K562 (cell line): Measurements from ENCODE around the gene SNRNP70. TPM values are rescaled to one million over a fixed set of nuclear protein-coding genes. Genes with fewer than 3 reads are reported as not detected.

ENCODE experiments used
- AFF4 ChIP-seq: sonication (generic); formaldehyde crosslinking; IDR thresholded peaks from 2 replicates; pipeline ENCODE4 v1.8.0; 2023; ENCODE audit warnings: mild to moderate bottlenecking, missing genetic modification reagents
- CREB1 ChIP-seq, 2 experiments: sonication (generic) in 1 of 2; formaldehyde crosslinking in 1 of 2; IDR thresholded peaks; 2 replicates each; pipeline versions ENCODE4 v1.6.1 to v1.8.0; 2012 to 2022; ENCODE audit warnings: inconsistent platforms in 1 of 2, mild to moderate bottlenecking in 1 of 2, missing genetic modification reagents in 1 of 2, moderate library complexity in 1 of 2
- ELF2 ChIP-seq: fragments of 250-450 bp; sonication (Bioruptor Pico); IDR thresholded peaks from 2 replicates; pipeline ENCODE4 v1.5.0; 2021; ENCODE audit warnings: mild to moderate bottlenecking
- HCFC1 ChIP-seq: IDR thresholded peaks from 2 replicates; pipeline ENCODE4 v1.6.1; 2012; ENCODE audit warnings: low read depth, low read length, improper control_type of control experiment
- HES1 ChIP-seq: fragments of 450-650 bp; IDR thresholded peaks from 2 replicates; pipeline ENCODE4 v1.6.1; 2016; ENCODE audit warnings: low read depth, mild to moderate bottlenecking, moderate library complexity
- HEY1 ChIP-seq: fragments of 250-450 bp; sonication (Bioruptor Pico); IDR thresholded peaks from 2 replicates; pipeline ENCODE4 v1.5.0; 2020; ENCODE audit warnings: mild to moderate bottlenecking, moderate library complexity, borderline replicate concordance
- KDM1A ChIP-seq, 2 experiments: fragments of 450-650 bp; IDR thresholded peaks; 2 replicates each; pipeline ENCODE4 v1.6.1; 2016; ENCODE audit warnings: mild to moderate bottlenecking in 2 of 2
- NFE2L1 ChIP-seq: fragments of 450-650 bp; IDR thresholded peaks from 2 replicates; pipeline ENCODE4 v1.6.1; 2016; ENCODE audit warnings: missing genetic modification characterization, low read depth, mild to moderate bottlenecking, missing compliant biosample characterization, moderate library complexity, borderline replicate concordance
- SOX6 ChIP-seq: fragments of 450-650 bp; IDR thresholded peaks from 2 replicates; pipeline ENCODE4 v1.6.1; 2014; ENCODE audit warnings: mild to moderate bottlenecking
- THRA ChIP-seq: fragments of 450-650 bp; IDR thresholded peaks from 2 replicates; pipeline ENCODE4 v1.6.1; 2017; ENCODE audit warnings: mild to moderate bottlenecking, moderate library complexity
- ZNF407 ChIP-seq: fragments of 450-650 bp; IDR thresholded peaks from 2 replicates; pipeline ENCODE4 v1.6.1; 2016; ENCODE audit warnings: low read depth
- ZNF408 ChIP-seq: fragments of 250-450 bp; sonication (Bioruptor Pico); IDR thresholded peaks from 2 replicates; pipeline ENCODE4 v1.4.0; 2020; ENCODE audit warnings: low read depth, mild to moderate bottlenecking, moderate library complexity
- polyA plus RNA-seq, 8 experiments: library from polyadenylated mRNA; depleted of rRNA in 4 of 8; stranded (reverse) in 5 of 8; unstranded in 3 of 8; fragments of >200 nt; fragmentation: Nextera tagmentation in 2 of 8; fragmentation: Illumina TruSeq in 1 of 8; extraction: Ambion mirVana in 2 of 8; extraction: Trizol in 1 of 8; gene quantifications; 2 replicates each; pipeline versions ENCODE4 v1.2.1 to v1.2.3, GENCODE V29; 2011 to 2014; ENCODE audit warnings: inconsistent platforms in 1 of 8, missing spikeins in 1 of 8
- total RNA-seq, 7 experiments: library from RNA; depleted of rRNA in 6 of 7; stranded (reverse); fragments of >200 nt in 6 of 7; fragmentation: Illumina TruSeq in 2 of 7; extraction: Trizol in 2 of 7; gene quantifications; 2 replicates each; pipeline versions ENCODE4 v1.2.1 to v1.2.3, GENCODE V29; 2011 to 2021; ENCODE audit warnings: low replicate concordance in 1 of 7

SNRNP70 gene
- total and polyA plus RNA-seq, 9 of the 15 experiments (the other 6 are each of a cell fraction or from before 2014, with no cell fraction given) = 2.8 to 496 (median 136) TPM

GRCh38 chr19:49106648-49107135 is 21.4 kb downstream of the SNRNP70 start (continued):
- TF ChIP-seq HES1 (no peak), ELF2 (CRISPR knock-in tag) (no peak), HEY1 (no peak), AFF4 (CRISPR knock-in tag) (no peak), HCFC1 (0 out of 2 replicates have a peak, but pooled peaks have one; percentile 10), SOX6 (no peak), NFE2L1 (tag) (peak; percentile 73; the same call in 1 of the 2 replicates), ZNF408 (CRISPR knock-in tag) (no peak), THRA (no peak), ZNF407 (no peak), CREB1 (IDR thresholded peaks at IDR 0.05) (no peak), CREB1 (CRISPR knock-in tag; IDR thresholded peaks at IDR 0.05) (no peak), KDM1A (IDR thresholded peaks at IDR 0.05) (peak in 1 of 2 experiments; percentile 20; a peak in 1 of 4 replicates)
